GM18951 (cell line): Measurements from ENCODE around the gene B4GALT1.

ENCODE experiments used
- POLR2A ChIP-seq: IDR thresholded peaks from 4 replicates; pipeline ENCODE4 v1.6.1; 2011; ENCODE audit warnings: mild to moderate bottlenecking; ENCODE audit not compliant: insufficient read length, insufficient read depth; ENCODE audit errors: extremely low read depth
- in situ Hi-C: fragments of 300-500 bp; cut with MboI; formaldehyde crosslinking; loops from one replicate; pipeline ENCODE4 v1.12.0; 2022; ENCODE audit warnings: low sequenced_read_pairs, mixed read lengths, inconsistent platforms; ENCODE audit not compliant: unreplicated experiment

The B4GALT1 gene

GRCh38 chr9:33110686-33111085 is 56.5 kb downstream of the B4GALT1 start:
- in situ Hi-C loops = no loop called here
- no peak for TF ChIP-seq POLR2A

- in situ Hi-C loops = no loop called here
- TF ChIP-seq POLR2A = no peak
Observed at GRCh38 chr9:33109850-33110595, 57.1 kb downstream of the B4GALT1 start.

- in situ Hi-C loops = no loop called here
- no peak for TF ChIP-seq POLR2A
Observed at GRCh38 chr9:33109097-33109496, 58.0 kb downstream of the B4GALT1 start.

- peak; percentile 22 for TF ChIP-seq POLR2A
- in situ Hi-C loops = no loop called here
Observed at GRCh38 chr9:33108472-33108871, 58.7 kb downstream of the B4GALT1 start.

GRCh38 chr9:33107762-33108161 is 59.4 kb downstream of the B4GALT1 start:
- in situ Hi-C loops = no loop called here

GRCh38 chr9:33106827-33107621 is 60.1 kb downstream of the B4GALT1 start:
- in situ Hi-C loops = no loop called here
- no peak for TF ChIP-seq POLR2A

More at GRCh38 chr9:33107762-33108161, 59.4 kb downstream of the B4GALT1 start:
- no peak for TF ChIP-seq POLR2A

- no peak for TF ChIP-seq POLR2A
- in situ Hi-C loops = no loop called here
Observed at GRCh38 chr9:33106372-33106771, 60.8 kb downstream of the B4GALT1 start.

- in situ Hi-C loops = no loop called here
- no peak for TF ChIP-seq POLR2A
Observed at GRCh38 chr9:33105959-33106358, 61.2 kb downstream of the B4GALT1 start.

GRCh38 chr9:33105504-33105903 is 61.6 kb downstream of the B4GALT1 start:
- in situ Hi-C loops = no loop called here
- TF ChIP-seq POLR2A = no peak

- no peak for TF ChIP-seq POLR2A
- in situ Hi-C loops = no loop called here
Observed at GRCh38 chr9:33104401-33104800, 62.7 kb downstream of the B4GALT1 start.

- in situ Hi-C loops = no loop called here
- no peak for TF ChIP-seq POLR2A
Observed at GRCh38 chr9:33103501-33104281, 63.4 kb downstream of the B4GALT1 start.

- in situ Hi-C loops = no loop called here
- no peak for TF ChIP-seq POLR2A
Observed at GRCh38 chr9:33102551-33103210, 64.5 kb downstream of the B4GALT1 start.
